Measurements from ENCODE around the gene WDR45. TPM values are rescaled to one million over a fixed set of nuclear protein-coding genes. Genes with fewer than 3 reads are reported as not detected.

Gene WDR45
- total and polyA plus RNA-seq, 8 donors = 34.9 to 121 (median 47.0) TPM

GRCh38 chrX:49072712-49073095 is 7.0 kb downstream of the WDR45 start:
- no peak for FAIRE-seq
- H3K36me3 ChIP-seq = no peaks in the 10 kb centered on the region
- TF ChIP-seq CTCF (IDR thresholded peaks at IDR 0.05) = no peak
- H3K4me3 ChIP-seq = peak overlapping the region in 1 of 4 donors; percentile 44
- no peak for DNase-seq
- H3K9me3 ChIP-seq = no peaks in the 10 kb centered on the region
- intact Hi-C loops (cut with DNase I) = no loop called here
- H3K27me3 ChIP-seq = no peaks in the 10 kb centered on the region
- no peak for ATAC-seq
- H3K4me1 ChIP-seq = no peaks in the 10 kb centered on the region
- WGBS, 2 donors = 52 to 59% methylated on average over 9 to 10 of the region's 10 CpGs
- H3K27ac ChIP-seq = no peak overlapping the region

DNA sequence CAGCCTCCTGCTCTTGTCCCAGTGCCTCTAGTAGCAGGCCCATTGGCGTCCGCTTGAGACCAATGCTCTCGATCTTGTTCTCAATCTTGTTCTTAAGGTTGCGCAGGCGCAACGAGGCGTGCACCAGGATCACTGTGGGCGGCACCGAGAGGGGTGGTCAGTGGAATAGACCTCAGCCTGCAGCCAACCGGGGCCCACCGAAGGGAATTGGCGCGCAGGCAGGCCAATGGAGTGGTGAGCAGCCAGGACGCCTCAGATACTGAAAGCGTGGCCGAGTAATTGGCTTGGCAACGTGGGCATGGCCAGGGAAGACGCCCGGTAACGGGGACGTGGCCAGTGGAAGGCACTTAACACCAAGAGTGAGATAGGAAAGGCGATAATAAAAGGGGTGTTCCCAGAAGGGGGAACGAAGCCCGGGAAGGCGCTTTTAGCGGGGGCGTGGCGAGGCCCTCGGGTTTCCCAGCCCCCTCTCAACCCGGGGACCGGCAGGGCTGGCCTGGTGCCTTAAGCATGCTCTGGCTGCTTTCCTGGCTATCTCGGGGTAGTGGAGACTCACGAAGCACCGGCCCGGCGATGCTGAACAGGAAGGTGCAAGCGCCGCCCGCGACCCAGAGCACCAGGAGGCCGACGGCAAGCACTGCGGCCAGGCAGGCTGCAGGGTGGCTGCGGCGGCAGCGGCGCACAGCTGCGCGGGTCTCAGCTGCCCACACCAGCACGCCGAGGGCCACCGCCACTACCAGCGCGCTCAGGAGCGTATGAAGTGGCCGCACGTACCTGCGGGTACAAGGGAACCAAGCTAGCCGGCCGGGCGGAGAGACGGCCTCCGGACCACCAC is 7.6 kb downstream of the WDR45 start:
- no peak overlapping the region for H3K27ac ChIP-seq
- 35 to 57% methylated on average over 63 of the region's 63 CpGs for WGBS, 2 donors
- TF ChIP-seq CTCF (IDR thresholded peaks at IDR 0.05) = no peak
- no peaks in the 10 kb centered on the region for H3K36me3 ChIP-seq
- intact Hi-C loops (cut with DNase I) = no loop called here
- no peaks in the 10 kb centered on the region for H3K27me3 ChIP-seq
- peak in 3 of 6 donors; percentile 53 to 65 (median 61) for DNase-seq
- FAIRE-seq = no peak
- H3K4me1 ChIP-seq = no peaks in the 10 kb centered on the region
- no peak overlapping the region for H3K4me3 ChIP-seq
- no peaks in the 10 kb centered on the region for H3K9me3 ChIP-seq
- peak; percentile 29 to 66 (median 46) for ATAC-seq

DNA sequence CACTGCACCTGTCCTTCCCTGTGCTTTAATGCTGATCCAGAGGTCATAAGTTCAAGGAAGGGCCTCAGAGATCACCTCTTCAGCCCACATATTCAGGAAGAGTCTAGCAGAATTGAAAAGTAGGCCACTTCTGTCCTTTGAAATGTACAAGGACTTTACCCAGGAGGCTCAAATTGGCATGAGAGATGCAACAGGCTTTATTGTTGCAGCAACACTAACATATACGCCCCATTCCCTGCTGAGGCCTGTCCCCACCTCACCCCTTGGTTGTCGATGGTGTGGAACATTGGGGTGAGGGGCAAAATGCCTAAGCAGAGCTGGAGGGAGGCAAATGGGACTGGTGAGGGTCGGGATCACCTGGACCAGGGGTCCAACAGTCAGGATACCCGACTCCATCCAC is 8.7 kb downstream of the WDR45 start:
- FAIRE-seq = no peak
- no peak overlapping the region for H3K4me3 ChIP-seq
- no peaks in the 10 kb centered on the region for H3K36me3 ChIP-seq
- ATAC-seq = no peak
- DNase-seq = no peak
- no peaks in the 10 kb centered on the region for H3K9me3 ChIP-seq
- H3K27me3 ChIP-seq = no peaks in the 10 kb centered on the region
- H3K4me1 ChIP-seq = no peaks in the 10 kb centered on the region
- WGBS, 2 donors = 75 to 86% methylated on average over 4 of the region's 4 CpGs
- H3K27ac ChIP-seq = no peak overlapping the region
- TF ChIP-seq CTCF (IDR thresholded peaks at IDR 0.05) = no peak
- intact Hi-C loops (cut with DNase I) = no loop called here

GRCh38 chrX:49069038-49069437 is 10.6 kb downstream of the WDR45 start:
- no peak for DNase-seq
- Histone ChIP-seq H3K36me3 (no peaks in the 10 kb centered on the region), H3K27ac (no peak overlapping the region), H3K9me3 (no peaks in the 10 kb centered on the region), H3K4me1 (no peaks in the 10 kb centered on the region), H3K4me3 (no peak overlapping the region), H3K27me3 (no peaks in the 10 kb centered on the region)
- TF ChIP-seq CTCF (IDR thresholded peaks at IDR 0.05) = no peak
- ATAC-seq = no peak
- intact Hi-C loops (cut with DNase I) = no loop called here
- WGBS, 2 donors = 90% methylated on average over 11 of the region's 11 CpGs
- FAIRE-seq = no peak

All from pancreas (tissue), 10 donors.